BLaER1 (cell line): Measurements from ENCODE around the gene KCTD21.
"Not testable (repeated sequence)": the region's sequence is repeated elsewhere in the genome, so short reads cannot be mapped to it uniquely, and the experiment has no call there.

Experiments
- H3K27ac ChIP-seq: shearing (Covaris generic); formaldehyde crosslinking; 2 replicates; pipeline ENCODE4 v1.8.1; 2022
- H3K27me3 ChIP-seq: shearing (Covaris generic); formaldehyde crosslinking; 2 replicates; pipeline ENCODE4 v1.8.1; 2022
- H3K36me3 ChIP-seq: shearing (Covaris generic); formaldehyde crosslinking; 2 replicates; pipeline ENCODE4 v1.8.1; 2022
- H3K4me1 ChIP-seq: shearing (Covaris generic); formaldehyde crosslinking; 2 replicates; pipeline ENCODE4 v1.8.1; 2022
- H3K4me2 ChIP-seq: shearing (Covaris generic); formaldehyde crosslinking; 2 replicates; pipeline ENCODE4 v1.8.1; 2022
- H3K4me3 ChIP-seq: shearing (Covaris generic); formaldehyde crosslinking; 2 replicates; pipeline ENCODE4 v1.8.1; 2022
- H3K9ac ChIP-seq: shearing (Covaris generic); formaldehyde crosslinking; 2 replicates; pipeline ENCODE4 v1.8.1; 2022
- H3K9me3 ChIP-seq: shearing (Covaris generic); formaldehyde crosslinking; 2 replicates; pipeline ENCODE4 v1.8.1; 2022
- H4K20me1 ChIP-seq: shearing (Covaris generic); formaldehyde crosslinking; 2 replicates; pipeline ENCODE4 v1.8.1; 2022
- Cebpa-rat ChIP-seq: shearing (Covaris generic); IDR thresholded peaks from 2 replicates; pipeline ENCODE4 v1.8.1; 2022

KCTD21 gene

GRCh38 chr11:78181185-78181584 is 7.2 kb downstream of the KCTD21 start:
- no peaks in the 10 kb centered on the region for H3K4me1 ChIP-seq
- TF ChIP-seq Cebpa-rat = no peak
- no peaks in the 10 kb centered on the region for H4K20me1 ChIP-seq
- H3K4me2 ChIP-seq = no peak overlapping the region
- no peaks in the 10 kb centered on the region for H3K9me3 ChIP-seq
- H3K27me3 ChIP-seq = no peaks in the 10 kb centered on the region
- no peak overlapping the region for H3K9ac ChIP-seq
- no peak overlapping the region for H3K4me3 ChIP-seq
- no peaks in the 10 kb centered on the region for H3K36me3 ChIP-seq
- H3K27ac ChIP-seq = no peak overlapping the region

GRCh38 chr11:78180751-78181150 is 7.7 kb downstream of the KCTD21 start:
- H3K9me3 ChIP-seq = no peaks in the 10 kb centered on the region
- H4K20me1 ChIP-seq = no peaks in the 10 kb centered on the region
- H3K27me3 ChIP-seq = no peaks in the 10 kb centered on the region
- H3K36me3 ChIP-seq = no peaks in the 10 kb centered on the region
- H3K27ac ChIP-seq = no peak overlapping the region
- no peak overlapping the region for H3K9ac ChIP-seq
- TF ChIP-seq Cebpa-rat = no peak
- no peaks in the 10 kb centered on the region for H3K4me1 ChIP-seq
- H3K4me2 ChIP-seq = no peak overlapping the region
- no peak overlapping the region for H3K4me3 ChIP-seq

DNA sequence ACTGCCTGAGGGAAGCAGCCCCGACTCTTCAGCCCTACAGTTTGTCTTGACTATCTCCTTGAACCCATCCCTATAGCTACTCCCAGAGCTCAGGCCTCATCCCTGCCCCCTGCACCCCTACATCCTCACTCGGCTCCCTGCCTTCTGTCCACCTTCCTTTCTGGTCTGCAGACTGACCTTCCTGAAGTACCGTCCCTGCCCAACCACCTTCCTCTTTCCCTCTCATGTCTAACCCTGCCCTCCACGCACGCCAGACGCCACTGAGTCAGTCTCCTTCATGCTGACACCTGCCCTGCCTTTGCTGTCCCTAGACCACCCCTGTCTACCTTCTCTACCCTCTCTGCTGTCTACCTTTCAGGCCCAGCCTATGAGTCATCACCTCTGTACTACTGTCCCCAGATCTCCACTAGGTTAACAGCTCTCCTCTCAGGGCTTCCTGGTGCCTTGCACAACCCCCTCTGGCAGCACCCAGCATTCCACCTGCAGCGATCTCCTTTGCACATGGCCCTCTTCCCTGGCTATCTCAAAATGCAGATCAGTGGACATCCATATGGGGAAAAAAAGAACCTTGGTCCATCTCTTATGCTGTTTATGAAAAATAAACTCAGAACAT is 8.9 kb downstream of the KCTD21 start:
- Histone ChIP-seq H4K20me1 (no peaks in the 10 kb centered on the region), H3K27ac (no peak overlapping the region)

GRCh38 chr11:78177216-78177615 is 11.2 kb downstream of the KCTD21 start:
- H3K4me2 ChIP-seq = no peak overlapping the region
- no peak for TF ChIP-seq Cebpa-rat
- peaks cover 14% of the 10 kb centered on the region; the same call in 1 of the 2 replicates for H3K36me3 ChIP-seq
- no peak overlapping the region for H3K4me3 ChIP-seq
- no peak overlapping the region for H3K27ac ChIP-seq
- H4K20me1 ChIP-seq = no peaks in the 10 kb centered on the region
- no peaks in the 10 kb centered on the region for H3K27me3 ChIP-seq
- no peak overlapping the region for H3K9ac ChIP-seq
- H3K4me1 ChIP-seq = no peaks in the 10 kb centered on the region
- no peaks in the 10 kb centered on the region for H3K9me3 ChIP-seq

More for the DNA sequence above, 8.9 kb downstream of the KCTD21 start:
- Histone ChIP-seq H3K36me3 (no peaks in the 10 kb centered on the region), H3K4me2 (no peak overlapping the region), H3K9me3 (no peaks in the 10 kb centered on the region), H3K4me3 (no peak overlapping the region), H3K27me3 (no peaks in the 10 kb centered on the region), H3K4me1 (no peaks in the 10 kb centered on the region), H3K9ac (no peak overlapping the region)
- TF ChIP-seq Cebpa-rat = no peak

GRCh38 chr11:78176605-78177141 is 11.8 kb downstream of the KCTD21 start:
- TF ChIP-seq Cebpa-rat = no peak
- peaks cover 14% of the 10 kb centered on the region; the same call in 1 of the 2 replicates for H3K36me3 ChIP-seq
- no peak overlapping the region for H3K4me3 ChIP-seq
- H3K27me3 ChIP-seq = no peaks in the 10 kb centered on the region
- H4K20me1 ChIP-seq = no peaks in the 10 kb centered on the region
- H3K4me1 ChIP-seq = no peaks in the 10 kb centered on the region
- H3K9me3 ChIP-seq = no peaks in the 10 kb centered on the region
- no peak overlapping the region for H3K9ac ChIP-seq
- H3K27ac ChIP-seq = no peak overlapping the region
- no peak overlapping the region for H3K4me2 ChIP-seq

- H3K27ac ChIP-seq, H3K9ac ChIP-seq, H3K4me3 ChIP-seq, H3K4me1 ChIP-seq, H3K4me2 ChIP-seq, H4K20me1 ChIP-seq, H3K9me3 ChIP-seq, H3K27me3 ChIP-seq: not testable (repeated sequence)
- H3K36me3 ChIP-seq = peaks cover 14% of the 10 kb centered on the region; the same call in 1 of the 2 replicates
These were observed 12.6 kb downstream of the KCTD21 start for GRCh38 chr11:78175862-78176261.

DNA sequence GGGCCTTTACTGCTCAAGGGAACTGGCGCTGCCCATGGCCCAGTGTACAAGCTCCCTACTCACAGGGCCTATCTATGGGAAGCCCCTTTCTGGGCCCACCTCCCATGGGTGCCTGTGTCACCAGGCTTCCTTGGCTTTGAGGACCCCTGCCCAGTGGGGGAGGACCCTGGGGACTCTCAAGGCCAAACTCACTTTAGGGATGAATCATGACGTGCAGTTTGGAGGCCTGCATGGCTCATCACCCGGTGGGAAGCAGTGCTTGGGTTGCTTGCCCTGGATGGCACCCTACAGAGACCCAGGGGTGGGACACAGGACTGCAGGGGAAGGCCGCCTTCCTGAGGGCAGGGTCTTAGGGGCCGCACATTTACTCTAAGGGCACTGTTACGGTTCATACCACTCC is 16.5 kb downstream of the KCTD21 start:
- TF ChIP-seq Cebpa-rat = no peak
- Histone ChIP-seq H4K20me1 (no peaks in the 10 kb centered on the region), H3K27ac (no peak overlapping the region), H3K4me3 (no peak overlapping the region), H3K4me1 (peaks cover 11% of the 10 kb centered on the region), H3K9me3 (no peaks in the 10 kb centered on the region), H3K27me3 (no peaks in the 10 kb centered on the region), H3K36me3 (peaks cover 14% of the 10 kb centered on the region; the same call in 1 of the 2 replicates), H3K9ac (no peak overlapping the region), H3K4me2 (no peak overlapping the region)

GRCh38 chr11:78170874-78171549 is 17.4 kb downstream of the KCTD21 start:
- H3K9ac ChIP-seq = no peak overlapping the region
- H4K20me1 ChIP-seq = no peaks in the 10 kb centered on the region
- no peaks in the 10 kb centered on the region for H3K27me3 ChIP-seq
- no peak overlapping the region for H3K27ac ChIP-seq
- H3K9me3 ChIP-seq = no peaks in the 10 kb centered on the region
- TF ChIP-seq Cebpa-rat = no peak
- no peak overlapping the region for H3K4me2 ChIP-seq
- H3K4me3 ChIP-seq = no peak overlapping the region
- H3K4me1 ChIP-seq = peaks cover 11% of the 10 kb centered on the region
- H3K36me3 ChIP-seq = peaks cover 14% of the 10 kb centered on the region; the same call in 1 of the 2 replicates

- H3K4me3 ChIP-seq = no peak overlapping the region
These were observed 18.0 kb downstream of the KCTD21 start for GRCh38 chr11:78170413-78170812.

More at GRCh38 chr11:78170413-78170812, 18.0 kb downstream of the KCTD21 start:
- Histone ChIP-seq H3K27ac (no peak overlapping the region), H3K9me3 (no peaks in the 10 kb centered on the region), H4K20me1 (no peaks in the 10 kb centered on the region), H3K27me3 (no peaks in the 10 kb centered on the region), H3K4me2 (no peak overlapping the region), H3K9ac (no peak overlapping the region), H3K4me1 (peaks cover 11% of the 10 kb centered on the region), H3K36me3 (peaks cover 14% of the 10 kb centered on the region; the same call in 1 of the 2 replicates)
- no peak for TF ChIP-seq Cebpa-rat
